Loucy (cell line): ENCODE data around the gene ITCH.

Source experiments
- CTCF ChIP-seq: fragments of 200-600 bp; sonication (generic); conservative IDR thresholded peaks from 2 replicates; pipeline ENCODE4 v1.5.1; 2014; ENCODE audit warnings: mild to moderate bottlenecking, antibody characterized with exemption, low read length
- EZH2phosphoT487 ChIP-seq: fragments of 200-600 bp; IDR thresholded peaks from 2 replicates; pipeline ENCODE4 v1.6.1; 2018; ENCODE audit warnings: antibody characterized with exemption, mild to moderate bottlenecking, moderate library complexity, borderline replicate concordance

- TF ChIP-seq CTCF (no peak), EZH2phosphoT487 (no peak)
Observed at GRCh38 chr20:34517114-34517505, 154.0 kb downstream of the ITCH start.
